GM19467 (cell line): ENCODE results near the gene AP1B1.

Experiments
- ATAC-seq: cut with Tn5 transposase; IDR thresholded peaks from one replicate; pipeline ENCODE4 v1.9.1; 2021; ENCODE audit warnings: mild to moderate bottlenecking, moderate library complexity; ENCODE audit not compliant: unreplicated experiment

Gene AP1B1

GRCh38 chr22:29301716-29302401 lies 86.5 kb downstream of the AP1B1 start:
- ATAC-seq = no peak

- no peak for ATAC-seq
These were observed 87.4 kb downstream of the AP1B1 start for GRCh38 chr22:29300807-29301601.

- ATAC-seq = no peak
These were observed 87.9 kb downstream of the AP1B1 start for GRCh38 chr22:29300467-29300806.

GRCh38 chr22:29299136-29299900 lies 89.1 kb downstream of the AP1B1 start:
- no peak for ATAC-seq

GRCh38 chr22:29298641-29299040 lies 89.7 kb downstream of the AP1B1 start:
- no peak for ATAC-seq

- no peak for ATAC-seq
These were observed 96.0 kb downstream of the AP1B1 start for GRCh38 chr22:29292379-29292778.

- no peak for ATAC-seq
These were observed 97.2 kb downstream of the AP1B1 start for GRCh38 chr22:29291215-29291614.

- no peak for ATAC-seq
These were observed 98.3 kb downstream of the AP1B1 start for GRCh38 chr22:29290061-29290460.

GRCh38 chr22:29288837-29289236 lies 99.5 kb downstream of the AP1B1 start:
- ATAC-seq = no peak

GRCh38 chr22:29284196-29284595 lies 104.2 kb downstream of the AP1B1 start:
- ATAC-seq = no peak

GRCh38 chr22:29277927-29278326 lies 110.4 kb downstream of the AP1B1 start:
- ATAC-seq = no peak
